Inferior parietal cortex (tissue), 1 donor: ENCODE measurements around the gene SCIN.
"Not testable (repeated sequence)": the region's sequence is repeated elsewhere in the genome, so short reads cannot be mapped to it uniquely, and the experiment has no call there.

ENCODE experiments used
- DNase-seq: peaks from one replicate; pipeline ENCODE4 v3.0.0-alpha.2; 2016; ENCODE audit errors: extremely low spot score

Gene SCIN

DNA sequence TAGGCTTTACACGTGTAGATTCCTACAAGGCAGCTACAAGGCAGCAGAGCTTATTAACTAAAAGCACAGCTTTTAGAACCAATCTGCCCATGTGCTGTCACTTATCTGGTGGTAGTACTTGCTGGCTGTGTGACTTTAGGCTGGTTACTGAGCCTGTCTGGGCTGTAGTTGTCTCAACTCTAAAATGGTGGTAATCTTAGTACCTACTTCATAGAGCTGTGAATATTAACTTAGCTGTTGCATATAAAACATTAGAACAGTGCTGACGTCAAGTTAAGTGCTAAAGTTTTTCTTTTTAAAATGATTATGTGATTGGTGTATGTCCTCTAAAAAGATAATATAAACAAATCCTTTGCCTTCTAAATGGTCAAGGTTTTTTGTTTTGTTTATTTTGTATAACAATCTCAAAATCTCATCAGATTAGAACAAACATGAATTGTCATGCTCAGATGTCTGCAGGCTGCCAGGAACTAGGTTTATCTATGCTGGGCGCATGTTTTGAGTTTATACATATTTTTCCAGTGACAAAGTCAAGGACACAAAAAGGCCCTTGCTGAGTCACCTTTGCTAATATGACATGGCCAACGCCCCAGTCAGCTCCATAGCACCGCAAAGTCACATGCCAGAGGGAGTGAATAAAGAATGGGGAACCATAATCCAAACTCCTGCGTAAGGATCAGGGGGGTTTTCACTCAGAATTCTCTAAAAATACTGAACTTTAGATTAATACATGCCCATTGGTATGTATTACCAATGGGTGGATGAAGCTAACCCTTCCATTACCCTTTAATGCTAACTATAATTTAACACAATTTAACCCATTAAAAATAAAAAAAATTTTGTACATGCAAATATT lies 77.1 kb downstream of the SCIN start:
- no peak for DNase-seq

DNA sequence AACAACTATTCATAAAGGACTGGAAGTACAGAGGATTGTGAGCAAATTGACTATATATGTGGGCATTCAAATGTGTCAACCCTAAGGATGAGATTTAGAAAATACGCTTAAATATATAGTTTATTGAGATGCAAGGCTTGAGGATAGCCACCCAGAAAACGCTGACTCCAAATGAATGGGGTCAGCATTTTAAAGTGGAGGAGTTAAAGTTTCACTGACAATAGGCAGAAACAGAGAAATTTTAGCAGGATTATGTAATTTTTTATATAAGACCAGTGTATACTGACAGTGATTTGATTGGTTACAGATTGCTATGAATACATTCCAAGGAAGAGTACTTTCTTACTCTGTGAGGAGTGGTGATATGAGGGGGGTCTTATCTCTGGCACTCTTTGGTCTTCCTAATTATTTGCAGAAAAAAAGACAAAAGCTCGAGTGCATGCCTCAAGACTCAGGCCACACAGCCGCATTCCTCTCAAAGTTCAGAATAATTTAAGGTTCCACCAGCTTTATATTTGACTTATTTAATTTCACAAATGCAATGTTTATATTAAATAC lies 78.3 kb downstream of the SCIN start:
- DNase-seq, result no peak

DNA sequence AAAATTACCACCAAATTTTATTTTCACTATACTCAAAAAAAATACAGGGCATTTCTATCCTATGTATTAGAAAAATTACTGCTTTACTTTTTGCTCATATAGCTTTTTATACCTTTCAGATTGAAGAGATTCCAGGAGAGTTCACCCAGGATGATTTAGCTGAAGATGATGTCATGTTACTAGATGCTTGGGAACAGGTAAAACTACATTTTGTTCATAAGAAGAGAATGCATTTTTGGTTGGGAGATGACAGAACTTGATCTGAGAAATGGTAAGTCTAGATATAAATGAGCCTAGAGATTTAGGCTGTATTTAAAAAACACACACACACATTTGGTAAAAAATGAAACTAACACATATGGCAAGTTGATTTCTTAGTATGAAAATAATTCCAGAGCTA lies 78.8 kb downstream of the SCIN start:
- no peak for DNase-seq

DNA sequence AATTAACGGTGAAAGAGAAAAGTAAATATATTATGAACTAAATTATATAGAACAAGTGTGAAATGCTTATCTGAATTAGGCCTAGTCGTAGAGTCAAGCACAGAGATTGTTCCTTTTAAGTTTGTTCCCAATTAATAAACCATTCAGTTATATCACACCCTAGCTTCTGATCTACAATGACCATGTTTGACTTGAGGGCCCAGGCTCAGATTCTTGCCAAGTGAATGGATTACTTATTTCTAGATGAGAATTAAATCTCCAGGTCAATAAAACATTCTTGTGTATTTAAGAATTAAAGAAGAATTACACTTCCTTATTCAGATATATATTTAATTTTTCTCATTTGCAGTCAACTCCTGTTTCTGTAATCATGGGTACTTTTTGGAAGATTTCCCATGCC lies 79.6 kb downstream of the SCIN start:
- DNase-seq, result no peak

DNA sequence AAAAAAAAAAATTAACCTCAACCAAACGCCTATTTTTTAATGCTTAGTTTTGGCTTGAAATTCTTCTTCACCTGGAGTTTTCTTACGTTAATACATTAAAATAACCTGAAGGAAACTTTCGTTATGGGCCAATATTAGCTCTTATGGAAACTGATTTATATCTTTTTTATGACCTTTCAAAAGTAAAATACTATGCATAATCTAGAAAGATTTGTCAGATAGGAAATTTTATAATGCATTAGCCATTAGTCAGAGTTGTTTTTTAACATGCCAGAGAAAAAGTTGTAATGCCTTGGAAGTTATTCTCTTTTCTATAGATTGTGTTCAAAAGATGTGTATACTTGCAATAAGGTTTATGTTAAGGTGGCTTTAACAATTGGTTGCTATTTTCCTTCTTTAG lies 82.6 kb downstream of the SCIN start:
- no peak for DNase-seq

DNA sequence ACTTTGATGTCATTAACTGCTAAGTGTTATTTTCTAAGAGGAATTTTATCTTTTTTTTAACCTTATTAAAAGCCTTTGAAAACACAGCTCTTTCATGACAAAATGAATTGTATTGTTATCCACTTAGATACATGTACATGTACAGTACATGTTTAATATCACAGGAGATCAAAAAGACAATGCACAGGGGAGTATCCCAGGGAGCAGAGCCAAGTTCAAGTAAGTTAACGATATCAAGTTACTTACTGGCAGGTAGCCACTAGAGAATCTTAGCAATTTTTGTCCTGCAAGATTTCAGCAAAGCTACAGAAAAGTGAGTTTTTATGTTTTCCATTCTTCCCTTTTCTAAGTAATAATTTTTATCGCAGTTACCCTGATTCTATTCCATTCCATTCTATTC lies 83.0 kb downstream of the SCIN start:
- no peak for DNase-seq

DNA sequence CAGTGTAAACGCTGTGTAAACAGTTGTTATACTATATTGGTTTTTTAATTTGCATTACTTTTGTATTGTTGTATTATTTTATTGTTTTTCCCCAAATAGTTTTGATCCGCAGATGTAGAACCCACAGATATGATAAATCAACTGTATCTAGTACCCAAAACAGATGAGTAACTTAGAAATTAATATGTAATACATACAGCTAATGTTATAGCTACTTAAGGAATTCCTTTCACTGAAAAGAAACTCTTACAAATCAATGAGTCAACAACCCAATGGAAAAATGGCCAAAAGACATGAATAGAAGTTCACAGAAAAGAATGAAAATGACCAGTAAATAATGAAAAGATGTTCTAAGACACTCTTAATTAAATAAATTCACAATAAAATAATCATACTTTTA lies 84.6 kb downstream of the SCIN start:
- no peak for DNase-seq

DNA sequence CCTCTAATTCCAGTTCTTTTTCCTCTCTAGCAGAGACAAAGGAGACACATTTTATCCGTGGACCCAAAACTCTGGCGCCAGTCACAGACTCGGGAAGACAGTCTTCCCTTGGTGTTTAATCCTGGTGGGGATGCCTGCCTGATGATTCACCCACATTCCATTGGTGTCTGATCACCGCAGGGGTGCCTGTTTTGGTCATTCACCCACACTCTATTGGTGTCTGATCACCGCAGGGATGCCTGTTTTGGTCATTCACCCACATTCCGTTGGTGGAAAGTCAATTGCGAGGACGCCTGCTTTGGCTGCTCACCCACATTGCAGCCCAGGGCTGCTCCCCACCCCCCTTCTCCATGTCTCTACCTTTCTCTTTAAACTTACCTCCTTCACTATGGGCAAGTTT lies 89.9 kb downstream of the SCIN start:
- not testable (repeated sequence) for DNase-seq

DNA sequence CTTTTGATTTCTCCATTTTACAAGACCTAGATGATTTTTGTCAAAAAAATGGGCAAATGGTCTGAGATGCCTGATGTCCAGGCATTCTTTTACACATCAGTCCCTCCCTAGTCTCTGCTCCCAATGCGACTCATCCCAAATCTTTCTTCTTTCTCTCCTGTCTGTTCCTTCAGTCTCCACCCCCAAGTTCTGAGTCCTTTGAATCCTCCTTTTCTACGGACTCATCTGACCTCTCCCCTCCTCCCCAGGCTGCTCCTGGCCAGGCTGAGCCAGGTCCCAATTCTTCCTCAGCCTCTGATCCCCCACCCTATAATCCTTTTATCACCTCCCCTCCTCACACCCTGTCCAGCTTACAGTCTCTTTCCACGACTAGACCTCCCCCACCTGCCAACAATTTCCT lies 90.5 kb downstream of the SCIN start:
- not testable (repeated sequence) for DNase-seq

DNA sequence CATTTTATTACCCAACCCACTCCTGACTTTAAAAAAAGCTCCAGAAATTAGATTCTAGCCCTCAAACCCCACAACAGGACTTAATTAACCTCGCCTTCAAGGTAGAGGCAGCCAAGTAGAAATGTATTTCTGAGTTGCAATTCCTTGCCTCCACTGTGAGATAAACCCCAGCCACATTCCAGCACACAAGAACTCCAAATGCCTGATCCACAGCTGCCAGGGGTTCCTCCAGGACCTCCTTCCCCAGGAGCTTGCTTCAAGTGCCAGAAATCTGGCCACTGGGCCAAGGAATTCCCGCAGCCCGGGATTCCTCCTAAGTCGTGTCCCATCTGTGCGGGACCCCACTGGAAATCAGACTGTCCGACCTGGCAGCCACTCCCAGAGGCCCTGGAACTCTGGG lies 91.1 kb downstream of the SCIN start:
- DNase-seq, result no peak

DNA sequence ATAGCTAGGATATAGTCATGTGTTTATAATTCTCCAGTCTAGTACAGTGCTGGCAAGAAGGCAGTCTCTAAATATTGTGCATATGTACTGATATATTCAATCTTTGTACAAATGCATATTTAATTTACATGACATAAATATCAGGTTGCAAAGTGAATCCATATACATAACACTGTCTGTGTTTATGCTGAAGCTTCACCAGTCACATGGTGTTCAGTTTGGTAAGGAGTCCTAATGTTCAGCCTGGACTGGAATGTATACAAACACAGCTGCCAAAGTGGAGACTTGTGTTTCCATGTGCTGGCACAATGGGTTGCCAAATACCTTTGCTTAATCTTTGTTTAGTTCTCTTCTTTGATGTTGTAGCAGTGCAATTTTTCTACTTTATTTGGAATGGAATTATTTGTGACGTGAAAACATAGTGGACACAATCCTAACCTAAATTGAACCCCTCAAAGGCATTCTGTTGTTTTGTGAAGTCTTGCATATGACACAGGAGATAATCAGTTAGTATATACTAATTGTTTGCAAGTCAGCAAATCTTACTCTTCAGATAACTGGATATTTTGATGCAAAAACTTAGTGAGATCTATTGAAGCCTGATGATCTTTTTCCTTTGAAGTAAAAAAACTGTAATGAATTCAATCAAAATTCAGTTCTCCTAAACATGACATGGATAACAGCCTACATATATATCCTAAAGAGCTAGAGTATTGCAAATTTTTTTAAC lies 99.6 kb downstream of the SCIN start:
- DNase-seq, result no peak

DNA sequence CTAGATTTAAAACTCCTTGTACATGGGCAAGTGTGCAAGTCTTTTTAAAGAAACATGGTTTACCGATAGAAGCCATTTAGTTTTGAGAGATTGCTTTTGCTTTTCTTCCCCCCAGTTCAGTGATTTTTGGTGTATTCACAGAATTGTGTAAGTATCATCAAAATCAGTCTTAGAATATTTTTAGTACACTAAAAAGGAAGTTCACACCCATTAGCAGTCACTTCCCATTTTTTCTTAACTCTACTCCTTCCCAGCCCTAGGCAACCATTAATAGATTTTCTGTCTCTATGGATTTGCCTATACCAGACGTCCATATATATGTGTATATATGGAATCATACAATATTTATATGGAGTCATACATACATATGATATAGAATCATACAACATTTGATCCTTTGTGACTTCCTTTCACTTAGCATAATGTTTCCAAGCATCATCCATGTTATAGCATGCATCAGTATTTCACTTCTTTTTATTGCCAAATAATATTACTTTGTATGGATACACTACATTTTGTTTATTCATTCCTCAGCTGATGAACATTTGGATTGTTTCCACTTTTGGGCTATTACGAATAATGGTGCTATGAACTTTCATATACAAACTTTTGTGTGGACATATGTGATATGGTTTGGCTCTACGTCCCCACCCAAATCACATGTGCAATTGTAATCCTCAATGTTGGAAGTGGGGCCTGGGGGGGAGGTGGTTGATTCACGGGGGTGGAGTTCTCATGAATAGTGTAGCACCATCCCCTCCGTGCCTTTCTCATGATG lies 100.4 kb downstream of the SCIN start:
- no peak for DNase-seq

DNA sequence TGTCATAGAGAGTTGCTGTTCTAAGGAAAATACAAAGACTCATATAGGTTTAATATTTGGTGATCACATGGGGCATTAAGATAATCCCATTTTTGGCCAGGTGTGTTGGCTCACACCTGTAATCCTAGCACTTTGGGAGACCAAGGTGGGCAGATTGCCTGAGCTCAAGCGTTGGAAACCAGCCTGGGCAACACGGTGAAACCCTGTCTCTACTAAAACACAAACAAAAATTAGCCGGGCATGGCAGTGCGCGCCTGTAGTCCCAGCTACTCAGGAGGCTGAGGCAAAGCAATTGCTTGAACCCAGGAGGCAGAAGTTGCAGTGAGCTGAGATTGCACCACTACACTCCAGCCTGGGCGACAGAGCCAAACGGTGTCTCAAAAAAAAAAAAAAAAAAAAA lies 102.9 kb downstream of the SCIN start:
- not testable (repeated sequence) for DNase-seq

DNA sequence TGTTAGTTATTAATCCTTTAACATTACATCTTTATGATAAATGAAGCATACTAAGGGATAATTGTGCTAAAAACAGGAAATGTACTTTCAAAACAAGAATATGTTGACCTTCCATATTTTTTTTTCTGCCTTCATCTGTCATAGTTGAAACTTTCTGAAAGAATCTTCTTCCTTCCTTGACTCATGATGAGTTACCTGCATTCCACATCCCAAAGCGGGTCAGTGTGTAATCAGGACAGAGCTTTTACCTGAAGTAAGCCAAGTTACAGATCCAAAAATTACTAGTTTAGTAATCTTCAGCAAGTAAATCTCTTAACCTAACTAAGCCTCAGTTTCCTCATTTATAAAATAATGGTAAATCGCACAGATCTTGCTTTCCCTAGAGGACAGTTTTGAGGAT lies 103.5 kb downstream of the SCIN start:
- no peak for DNase-seq

DNA sequence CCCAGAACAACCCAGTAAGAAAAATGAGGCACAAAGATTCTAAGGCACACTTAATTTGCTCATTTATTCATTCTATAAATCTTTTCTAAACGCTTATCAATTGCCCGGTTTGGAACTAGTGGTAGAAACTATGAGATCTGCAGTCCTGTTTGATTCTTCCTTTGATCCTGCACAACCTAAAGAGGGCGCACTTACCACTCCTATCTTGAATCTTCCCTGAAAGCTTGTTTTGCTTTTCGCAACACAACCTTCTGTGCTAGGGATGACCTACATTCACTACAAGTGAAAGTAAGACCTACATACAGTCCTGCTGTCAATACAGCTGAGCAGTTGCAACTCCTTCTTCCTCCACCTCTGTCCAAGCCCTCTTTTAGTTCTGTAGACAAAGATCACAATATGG lies 104.3 kb downstream of the SCIN start:
- DNase-seq, result no peak

DNA sequence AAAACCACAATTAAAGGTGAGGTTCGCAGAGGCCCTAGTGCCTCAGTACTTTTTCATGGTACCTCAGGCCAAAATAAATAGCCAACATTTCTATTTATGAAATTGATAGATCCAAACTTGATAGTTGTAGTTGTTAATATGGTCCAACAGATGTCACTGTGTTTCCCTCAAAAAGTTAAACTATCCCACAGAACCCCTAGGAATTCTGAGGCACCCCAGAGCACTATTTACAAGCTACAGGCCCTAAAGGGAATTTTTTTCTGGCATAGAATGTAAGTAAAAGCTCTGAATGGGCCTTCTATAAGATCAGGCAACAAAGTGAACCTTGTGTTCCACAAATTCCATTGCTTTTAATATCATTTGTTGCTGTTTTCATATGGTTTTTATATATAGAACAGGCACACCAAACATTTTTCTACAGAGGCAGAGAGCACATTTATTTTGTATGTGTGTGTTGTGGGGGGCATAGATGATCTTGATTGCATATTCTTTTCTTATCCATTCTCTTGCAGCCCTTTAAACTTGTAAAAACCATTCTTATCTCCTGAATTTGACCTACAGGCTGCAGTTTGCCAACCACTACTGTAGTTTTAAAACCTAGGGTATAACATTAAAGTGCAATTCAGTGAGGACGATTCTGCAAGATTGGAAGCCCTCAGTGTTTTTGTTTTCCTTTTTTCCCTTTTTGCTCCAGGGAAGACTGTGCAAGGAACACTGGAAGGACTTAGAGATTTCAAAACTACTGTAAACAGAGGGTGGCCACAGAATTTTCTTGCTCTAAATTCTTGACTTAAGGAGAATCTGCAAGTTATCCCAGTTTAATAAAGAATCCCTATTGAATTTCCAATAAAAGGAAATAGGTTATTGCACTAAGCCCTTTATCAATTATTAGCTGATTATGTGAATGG lies 113.4 kb downstream of the SCIN start:
- no peak for DNase-seq

DNA sequence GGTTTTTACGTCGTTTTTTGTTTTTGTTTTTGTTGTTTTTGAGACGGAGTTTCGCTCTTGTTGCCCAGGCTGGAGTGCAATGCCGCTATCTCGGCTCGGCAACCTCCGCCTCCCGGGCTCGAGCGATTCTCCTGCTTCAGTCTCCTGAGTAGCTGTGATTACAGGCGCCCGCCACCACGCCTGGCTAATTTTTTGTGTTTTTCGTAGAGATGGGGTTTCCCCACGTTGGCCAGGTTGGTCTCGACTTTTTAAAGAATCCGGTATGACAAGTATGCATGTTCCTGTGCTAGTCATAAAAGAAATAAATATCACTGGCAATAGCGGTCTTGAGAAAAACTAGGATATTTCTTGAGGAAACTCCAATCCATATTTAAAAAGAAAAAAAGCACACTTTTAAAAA lies 114.2 kb downstream of the SCIN start:
- DNase-seq, result no peak

DNA sequence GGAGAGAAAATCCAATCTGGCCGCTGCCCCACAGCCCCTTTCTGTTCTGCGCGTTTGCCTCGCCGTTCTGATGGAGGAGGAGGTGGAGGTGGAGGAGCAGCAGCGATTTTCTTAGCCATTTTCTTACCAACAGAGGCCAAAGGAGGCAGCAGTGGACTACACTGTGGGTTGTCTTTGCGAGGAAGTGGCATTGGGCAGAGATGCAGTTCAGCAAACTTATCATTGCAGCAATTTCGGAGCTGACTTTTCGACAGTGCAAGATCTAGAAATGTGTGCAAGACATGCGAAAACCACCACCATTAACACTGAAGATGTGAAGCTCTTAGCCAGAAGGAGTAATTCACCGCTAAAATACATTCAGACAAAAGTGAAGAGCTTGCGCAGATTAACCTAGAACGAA lies 115.0 kb downstream of the SCIN start:
- DNase-seq, result no peak

DNA sequence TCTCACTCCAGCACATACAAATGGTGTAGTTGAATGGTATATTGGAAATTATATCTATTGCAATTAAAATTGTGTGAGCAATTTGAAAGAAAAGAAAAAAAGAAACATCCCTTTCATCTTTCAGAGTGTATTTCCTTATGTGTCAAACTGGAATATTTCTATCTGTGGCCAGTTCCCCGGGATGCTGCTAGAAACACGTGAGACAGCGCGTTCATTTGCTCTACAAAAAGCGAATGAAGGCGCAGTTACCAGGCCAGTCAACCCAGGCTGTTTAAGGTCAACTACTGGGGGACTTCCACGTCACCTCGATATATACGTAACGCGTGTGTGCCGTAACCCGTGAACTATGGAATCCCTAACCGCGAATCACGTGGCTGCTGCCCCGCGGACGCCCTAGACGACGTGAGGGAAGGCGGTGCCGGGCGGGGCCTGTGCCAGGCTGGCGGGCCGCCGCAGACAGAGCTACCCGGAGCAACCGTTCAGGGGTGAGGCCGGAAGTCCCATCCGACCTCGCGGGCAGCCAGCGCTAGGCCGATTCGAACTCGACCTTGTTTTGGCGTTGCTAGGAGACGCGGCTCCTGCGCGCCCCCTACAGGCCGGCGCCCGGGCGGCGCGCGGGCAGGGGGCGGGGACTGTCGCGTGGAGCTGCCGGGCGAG lies 115.8 kb downstream of the SCIN start:
- peak; percentile 84 for DNase-seq

DNA sequence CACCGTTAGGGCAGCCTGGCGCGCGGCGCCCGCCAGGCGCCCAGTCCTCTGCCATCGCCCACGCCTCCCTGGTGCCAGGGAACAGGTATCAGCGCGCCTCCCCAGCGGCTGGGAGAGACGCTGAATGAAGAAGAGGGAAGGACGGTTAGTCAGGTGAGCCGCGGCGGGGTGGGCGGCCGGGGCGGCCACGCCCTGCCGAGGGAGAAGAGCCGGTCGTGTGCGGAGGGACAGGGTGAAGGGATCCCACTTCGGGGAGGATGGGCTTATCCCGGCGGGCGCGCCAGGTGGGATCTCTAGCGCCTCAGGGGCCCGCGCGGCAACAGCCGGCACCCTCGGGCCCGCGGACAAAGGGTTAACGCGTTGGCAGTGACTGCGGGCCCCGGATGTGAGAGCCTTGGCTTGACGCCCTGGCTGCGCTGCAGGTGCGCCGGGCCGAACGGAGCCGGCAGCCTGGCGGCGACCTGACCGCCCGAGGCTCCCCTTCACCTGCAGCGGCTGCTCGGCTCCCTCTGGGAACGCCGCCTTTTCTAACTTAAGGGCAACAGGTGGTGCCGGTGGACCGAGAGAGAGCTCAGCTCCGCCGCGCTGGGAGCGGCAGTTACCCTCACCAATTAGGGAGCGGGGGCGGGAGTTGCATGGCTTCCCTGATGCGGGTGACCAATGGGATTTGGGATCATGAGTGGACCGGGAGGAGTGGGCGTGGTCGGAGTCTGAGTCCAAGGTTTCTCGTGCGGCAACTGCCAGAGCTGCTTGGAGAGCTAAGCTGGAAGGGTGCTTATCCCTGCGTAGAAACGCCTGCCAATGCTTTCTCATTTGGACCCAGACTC lies 116.6 kb downstream of the SCIN start, which contains the start of gene ARL4A:
Gene ARL4A, plus strand, starts transcription at position 743 of the 827 bp plus-strand sequence. CDS start 622 bp downstream, outside the sequence.
- DNase-seq, result peak; percentile 98
